OCI-LY3 (cell line): ENCODE measurements around the gene ELMO1.

Experiments used
- H2AFZ ChIP-seq: fragments of 200-600, 300-600 bp; shearing (Covaris generic); 2 replicates; pipeline ENCODE4 v1.6.0; 2014; ENCODE audit warnings: antibody characterized with exemption, low read depth, low read length
- H3K27ac ChIP-seq: fragments of 200-600, 300-600 bp; sonication (generic); 2 replicates; pipeline ENCODE4 v1.5.1; 2014; ENCODE audit warnings: mild to moderate bottlenecking, low read length, moderate library complexity, mixed read lengths
- H3K27me3 ChIP-seq: fragments of 200-600, 300-600 bp; sonication (generic); 2 replicates; pipeline ENCODE4 v1.6.1; 2014; ENCODE audit warnings: low read depth, low read length, mixed read lengths
- H3K36me3 ChIP-seq: fragments of 200-600, 300-600 bp; sonication (generic); replicated peaks from 2 replicates; pipeline ENCODE3; 2014; ENCODE audit warnings: low read depth, low read length, mixed read lengths
- H3K4me1 ChIP-seq: fragments of 300-600, 200-600 bp; sonication (generic); 2 replicates; pipeline ENCODE4 v1.6.1; 2014; ENCODE audit warnings: low read length, mixed read lengths
- H3K4me2 ChIP-seq: fragments of 200-600, 300-600 bp; sonication (generic); 2 replicates; pipeline ENCODE4 v1.6.1; 2014; ENCODE audit warnings: low read length, mixed read lengths
- H3K4me3 ChIP-seq: fragments of 300-600, 200-600 bp; sonication (generic); 2 replicates; pipeline ENCODE4 v1.5.1; 2014; ENCODE audit warnings: antibody characterized with exemption, mild to moderate bottlenecking, low read length, moderate library complexity
- H3K79me2 ChIP-seq: fragments of 300-600, 200-600 bp; shearing (Covaris generic); 2 replicates; pipeline ENCODE4 v1.6.1; 2014; ENCODE audit warnings: mild to moderate bottlenecking, low read length, mixed read lengths
- H3K9ac ChIP-seq: fragments of 300-600, 200-600 bp; shearing (Covaris generic); 2 replicates; pipeline ENCODE4 v1.6.0; 2014; ENCODE audit warnings: mild to moderate bottlenecking, low read length, moderate library complexity
- H3K9me3 ChIP-seq: fragments of 200-600, 300-600 bp; shearing (Covaris generic); 2 replicates; pipeline ENCODE4 v1.6.1; 2014; ENCODE audit warnings: low read length, mixed read lengths; ENCODE audit not compliant: insufficient read depth
- H4K20me1 ChIP-seq: fragments of 200-600, 300-600 bp; sonication (generic); 2 replicates; pipeline ENCODE4 v1.6.1; 2016; ENCODE audit warnings: low read length, mixed read lengths; ENCODE audit not compliant: insufficient read depth
- CTCF ChIP-seq: fragments of 200-600, 300-600 bp; sonication (generic); IDR thresholded peaks from 2 replicates; pipeline ENCODE4 v1.5.1; 2014; ENCODE audit warnings: antibody characterized with exemption, low read length, low read depth
- EZH2phosphoT487 ChIP-seq: fragments of 200-600 bp; shearing (Covaris generic); IDR thresholded peaks from 2 replicates; pipeline ENCODE4 v1.6.1; 2018; ENCODE audit warnings: antibody characterized with exemption, mixed run types, low read depth

Gene ELMO1

GRCh38 chr7:36809086-36809485, 639.6 kb downstream of the ELMO1 start:
- 0 out of 2 replicates have a peak, but pooled peaks cover 13% of the 10 kb centered on the region for H3K27me3 ChIP-seq
- no peak overlapping the region for H3K4me2 ChIP-seq
- H3K4me1 ChIP-seq, result no peaks in the 10 kb centered on the region
- TF ChIP-seq EZH2phosphoT487 (no peak), CTCF (no peak)
- H3K36me3 ChIP-seq, result no peaks in the 10 kb centered on the region
- H3K4me3 ChIP-seq, result no peak overlapping the region
- H3K9me3 ChIP-seq, result no peaks in the 10 kb centered on the region
- no peak overlapping the region for H3K9ac ChIP-seq
- no peak overlapping the region for H2AFZ ChIP-seq
- H3K27ac ChIP-seq, result no peak overlapping the region
- H3K79me2 ChIP-seq, result no peaks in the 10 kb centered on the region
- H4K20me1 ChIP-seq, result no peaks in the 10 kb centered on the region

- Histone ChIP-seq H2AFZ (no peak overlapping the region), H3K27me3 (peaks cover 21% of the 10 kb centered on the region), H3K36me3 (no peaks in the 10 kb centered on the region), H3K4me1 (no peaks in the 10 kb centered on the region), H4K20me1 (no peaks in the 10 kb centered on the region), H3K9me3 (no peaks in the 10 kb centered on the region), H3K79me2 (no peaks in the 10 kb centered on the region), H3K27ac (no peak overlapping the region), H3K4me2 (no peak overlapping the region), H3K9ac (no peak overlapping the region), H3K4me3 (no peak overlapping the region)
- no peak for TF ChIP-seq EZH2phosphoT487
- no peak for TF ChIP-seq CTCF
Measured at GRCh38 chr7:36806891-36807290, 641.8 kb downstream of the ELMO1 start.
